CD14-positive monocyte (primary cell): ENCODE data around the gene EYA4. TPM values are rescaled to one million over a fixed set of nuclear protein-coding genes. Genes with fewer than 3 reads are reported as not detected.

Experiments
- DNase-seq, 3 donors: peaks; one replicate each; pipeline ENCODE4 v3.0.0-alpha.2; 2011 to 2022
- H2AFZ ChIP-seq: 2 replicates; pipeline ENCODE4 v1.6.0; 2012; ENCODE audit warnings: mild to moderate bottlenecking, low read depth, low read length, inconsistent platforms; ENCODE audit not compliant: insufficient read depth, poor library complexity, severe bottlenecking
- H3K27ac ChIP-seq, 2 donors: 1 replicate in 1 of 2; 2 replicates in 1 of 2; pipeline ENCODE4 v1.5.1; 2012 to 2013; ENCODE audit warnings: low read length in 2 of 2, control low read depth in 1 of 2, inconsistent platforms in 1 of 2, low read depth in 1 of 2, mild to moderate bottlenecking in 1 of 2
- H3K27me3 ChIP-seq, 2 donors: one replicate each; pipeline versions ENCODE4 v1.6.0 to v1.6.1; 2011 to 2013; ENCODE audit warnings: low read length in 2 of 2; ENCODE audit not compliant: control insufficient read depth in 2 of 2, insufficient read depth in 2 of 2
- H3K36me3 ChIP-seq, 2 donors: replicated peaks in 1 of 2; 1 replicate in 1 of 2; 2 replicates in 1 of 2; pipeline versions ENCODE4 v1.5.1 to v1.6.1; 2012 to 2013; ENCODE audit warnings: low read length in 2 of 2, control low read depth in 1 of 2, inconsistent platforms in 1 of 2, mild to moderate bottlenecking in 1 of 2; ENCODE audit not compliant: insufficient read depth in 2 of 2, control insufficient read depth in 1 of 2
- H3K4me1 ChIP-seq, 2 donors: 1 replicate in 1 of 2; 2 replicates in 1 of 2; pipeline versions ENCODE4 v1.5.1 to v1.6.1; 2012 to 2013; ENCODE audit warnings: low read length in 2 of 2, control low read depth in 1 of 2, inconsistent platforms in 1 of 2, mild to moderate bottlenecking in 1 of 2, moderate library complexity in 1 of 2; ENCODE audit not compliant: insufficient read depth in 2 of 2, control insufficient read depth in 1 of 2
- H3K4me2 ChIP-seq: replicated peaks from 2 replicates; pipeline ENCODE3; 2012; ENCODE audit warnings: low read length, moderate library complexity, mild to moderate bottlenecking; ENCODE audit not compliant: poor library complexity, severe bottlenecking; ENCODE audit errors: extremely low read depth
- H3K4me3 ChIP-seq, 3 experiments: fragments of 200-600 bp in 1 of 3; sonication (generic) in 1 of 3; replicated peaks in 1 of 3; 1 replicate in 2 of 3; 2 replicates in 1 of 3; pipeline ENCODE4 v1.5.1; 2011 to 2013; ENCODE audit warnings: low read length in 3 of 3, mild to moderate bottlenecking in 3 of 3, control low read depth in 2 of 3, low read depth in 2 of 3, inconsistent platforms in 1 of 3, moderate library complexity in 1 of 3
- H3K79me2 ChIP-seq: 2 replicates; pipeline ENCODE4 v1.6.0; 2012; ENCODE audit warnings: mild to moderate bottlenecking, control low read depth, inconsistent platforms, low read length, moderate library complexity; ENCODE audit not compliant: insufficient read depth
- H3K9ac ChIP-seq: 2 replicates; pipeline ENCODE4 v1.6.0; 2017; ENCODE audit warnings: low read length, mild to moderate bottlenecking; ENCODE audit not compliant: insufficient read depth, poor library complexity, severe bottlenecking
- H3K9me3 ChIP-seq, 2 donors: replicated peaks in 1 of 2; 1 replicate in 1 of 2; 2 replicates in 1 of 2; pipeline versions ENCODE4 v1.5.1 to v1.6.1; 2012 to 2013; ENCODE audit warnings: low read length in 2 of 2, control low read depth in 1 of 2; ENCODE audit not compliant: control insufficient read depth in 1 of 2, insufficient read depth in 1 of 2
- H4K20me1 ChIP-seq: 2 replicates; pipeline ENCODE4 v1.6.0; 2012; ENCODE audit warnings: mild to moderate bottlenecking, low read length, control low read depth, moderate library complexity; ENCODE audit not compliant: insufficient read depth
- H3K27ac Mint-ChIP-seq, 7 donors: one replicate each; pipeline ENCODE4 v1.8.0; 2020; ENCODE audit warnings: mild to moderate bottlenecking in 7 of 7, mixed read lengths in 7 of 7, moderate library complexity in 6 of 7, inconsistent platforms in 2 of 7
- H3K27me3 Mint-ChIP-seq, 3 donors: one replicate each; pipeline ENCODE4 v1.8.0; 2021 to 2022; ENCODE audit warnings: low read depth in 3 of 3, mild to moderate bottlenecking in 3 of 3, mixed read lengths in 3 of 3, moderate library complexity in 3 of 3, inconsistent platforms in 1 of 3
- H3K36me3 Mint-ChIP-seq, 2 donors: one replicate each; pipeline ENCODE4 v1.8.0; 2020; ENCODE audit warnings: mixed read lengths in 2 of 2, inconsistent platforms in 1 of 2, mild to moderate bottlenecking in 1 of 2
- H3K4me1 Mint-ChIP-seq: one replicate; pipeline ENCODE4 v1.8.0; 2020; ENCODE audit warnings: mild to moderate bottlenecking, mixed read lengths
- H3K4me3 Mint-ChIP-seq, 2 donors: one replicate each; pipeline ENCODE4 v1.8.0; 2020; ENCODE audit warnings: mild to moderate bottlenecking in 2 of 2, mixed read lengths in 2 of 2, moderate library complexity in 1 of 2
- H3K9me3 Mint-ChIP-seq, 7 donors: one replicate each; pipeline ENCODE4 v1.8.0; 2020 to 2022; ENCODE audit warnings: mixed read lengths in 7 of 7, mild to moderate bottlenecking in 6 of 7, moderate library complexity in 6 of 7, inconsistent platforms in 2 of 7
- WGBS: methylation state at CpG from one replicate; pipeline ENCODE4 v1.1.5; 2013; ENCODE audit warnings: missing lambda C conversion rate; ENCODE audit not compliant: insufficient coverage; 5-methylcytosine and 5-hydroxymethylcytosine counted together
- intact Hi-C, 2 donors: fragments of 100-400 bp; cut with micrococcal nuclease; formaldehyde crosslinking; loops; one replicate each; pipeline versions ENCODE4 v1.15.0 to v1.15.1; 2023
- polyA plus RNA-seq, 3 donors: library from polyadenylated mRNA; depleted of rRNA in 1 of 3; unstranded in 2 of 3; stranded (reverse) in 1 of 3; fragments of 300-500 nt in 2 of 3; fragments of >200 nt in 1 of 3; fragmentation: Illumina TruSeq in 2 of 3; gene quantifications; 1 replicate in 2 of 3; 2 replicates in 1 of 3; pipeline ENCODE4 v1.2.3, GENCODE V29; 2012 to 2021
- TF ChIP-seq, protein P1 (sequence below): fragments of 200-600 bp; IDR thresholded peaks from one replicate; pipeline ENCODE4 v1.8.0; 2022; ENCODE audit warnings: antibody characterized with exemption, mild to moderate bottlenecking

The EYA4 gene
- polyA plus RNA-seq, 3 donors: not detected

DNA sequence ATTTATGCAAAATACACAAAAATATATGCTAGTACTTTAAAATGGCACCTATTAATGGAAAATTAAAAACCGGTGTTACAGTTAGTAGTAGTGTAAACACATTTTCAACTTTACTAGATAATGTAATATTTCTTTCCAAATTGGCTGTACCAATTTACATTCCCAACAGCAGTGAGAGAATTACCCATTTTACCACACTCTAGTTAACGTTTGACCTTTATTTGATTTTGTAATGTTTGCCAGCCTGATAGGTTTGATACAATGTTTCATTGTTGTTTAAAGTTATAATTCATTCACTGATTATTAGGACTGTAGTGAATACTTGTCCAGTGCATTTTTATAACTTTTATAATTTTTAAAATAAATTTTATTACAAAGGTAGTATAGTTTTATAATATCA is 182.1 kb downstream of the EYA4 start:
- intact Hi-C loops: no loop called here
- no peaks in the 10 kb centered on the region for H3K4me1 ChIP-seq
- TF ChIP-seq, protein P1, sequence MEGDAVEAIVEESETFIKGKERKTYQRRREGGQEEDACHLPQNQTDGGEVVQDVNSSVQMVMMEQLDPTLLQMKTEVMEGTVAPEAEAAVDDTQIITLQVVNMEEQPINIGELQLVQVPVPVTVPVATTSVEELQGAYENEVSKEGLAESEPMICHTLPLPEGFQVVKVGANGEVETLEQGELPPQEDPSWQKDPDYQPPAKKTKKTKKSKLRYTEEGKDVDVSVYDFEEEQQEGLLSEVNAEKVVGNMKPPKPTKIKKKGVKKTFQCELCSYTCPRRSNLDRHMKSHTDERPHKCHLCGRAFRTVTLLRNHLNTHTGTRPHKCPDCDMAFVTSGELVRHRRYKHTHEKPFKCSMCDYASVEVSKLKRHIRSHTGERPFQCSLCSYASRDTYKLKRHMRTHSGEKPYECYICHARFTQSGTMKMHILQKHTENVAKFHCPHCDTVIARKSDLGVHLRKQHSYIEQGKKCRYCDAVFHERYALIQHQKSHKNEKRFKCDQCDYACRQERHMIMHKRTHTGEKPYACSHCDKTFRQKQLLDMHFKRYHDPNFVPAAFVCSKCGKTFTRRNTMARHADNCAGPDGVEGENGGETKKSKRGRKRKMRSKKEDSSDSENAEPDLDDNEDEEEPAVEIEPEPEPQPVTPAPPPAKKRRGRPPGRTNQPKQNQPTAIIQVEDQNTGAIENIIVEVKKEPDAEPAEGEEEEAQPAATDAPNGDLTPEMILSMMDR: no peak

DNA sequence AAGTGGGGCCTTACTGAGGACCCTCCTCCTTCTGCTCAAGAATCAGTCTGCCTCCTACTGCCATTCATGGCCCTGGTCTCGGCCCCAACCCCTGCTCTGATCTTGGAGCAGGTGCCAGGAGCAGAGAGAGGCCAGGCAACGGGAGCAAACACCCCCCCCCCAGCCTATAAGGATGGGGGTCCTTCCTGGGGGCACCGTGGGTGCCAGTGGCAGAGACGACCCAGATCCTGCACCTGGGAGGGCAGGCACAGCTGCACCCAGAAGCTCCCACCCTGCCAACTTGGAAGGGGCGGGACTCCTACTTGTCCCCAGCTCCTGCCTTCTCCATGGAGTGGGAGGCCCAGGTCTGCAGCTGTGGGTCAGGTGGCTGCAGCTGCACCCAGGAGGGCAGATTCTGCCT is 183.2 kb downstream of the EYA4 start:
- Histone ChIP-seq H3K27ac (no peak overlapping the region), H3K9me3 (no peaks in the 10 kb centered on the region), H3K4me1 (no peaks in the 10 kb centered on the region), H4K20me1 (no peaks in the 10 kb centered on the region), H3K4me2 (no peak overlapping the region), H3K4me3 (no peak overlapping the region), H3K79me2 (no peaks in the 10 kb centered on the region), H3K36me3 (no peaks in the 10 kb centered on the region), H3K9ac (no peak overlapping the region), H2AFZ (no peak overlapping the region), H3K27me3 (no peaks in the 10 kb centered on the region)
- intact Hi-C loops: no loop called here
- 93% methylated on average over 3 of the region's 5 CpGs for WGBS
- Mint-ChIP-seq H3K36me3 (no peaks in the 10 kb centered on the region), H3K9me3 (peaks cover 0 to 2% (median 0%) of the 10 kb centered on the region in 7 donors), H3K4me1 (no peaks in the 10 kb centered on the region), H3K4me3 (no peak overlapping the region), H3K27me3 (no peaks in the 10 kb centered on the region), H3K27ac (no peak overlapping the region)
- DNase-seq: no peak
- TF ChIP-seq, protein P1: no peak

More for the DNA sequence above, 182.1 kb downstream of the EYA4 start:
- Histone ChIP-seq H3K4me2 (no peak overlapping the region), H3K27me3 (no peaks in the 10 kb centered on the region), H3K9me3 (no peaks in the 10 kb centered on the region), H3K9ac (no peak overlapping the region), H3K79me2 (no peaks in the 10 kb centered on the region), H3K36me3 (no peaks in the 10 kb centered on the region), H3K4me3 (no peak overlapping the region), H4K20me1 (no peaks in the 10 kb centered on the region), H2AFZ (no peak overlapping the region), H3K27ac (no peak overlapping the region)
- H3K4me3 Mint-ChIP-seq: no peak overlapping the region
- no peak for DNase-seq
- H3K4me1 Mint-ChIP-seq: no peaks in the 10 kb centered on the region
- H3K27ac Mint-ChIP-seq: no peak overlapping the region
- H3K27me3 Mint-ChIP-seq: no peaks in the 10 kb centered on the region
- peaks cover 0 to 2% (median 0%) of the 10 kb centered on the region in 7 donors for H3K9me3 Mint-ChIP-seq
- no peaks in the 10 kb centered on the region for H3K36me3 Mint-ChIP-seq
- WGBS: no CpG with 5 or more reads among the region's 2 CpGs
